Stimulated activated CD4-positive, alpha-beta T cell treated with anti-CD3 and anti-CD28 coated beads, Interleukin-15, amount 100 ng/mL, for 1 hour (primary cell): ENCODE results near the gene RMC1.
"Not testable (repeated sequence)": the region's sequence is repeated elsewhere in the genome, so short reads cannot be mapped to it uniquely, and the experiment has no call there.

Experiments used
- DNase-seq, 2 donors: peaks; one replicate each; pipeline ENCODE4 v3.0.0-alpha.2; 2020; ENCODE audit warnings: low read depth in 1 of 2, low spot score in 1 of 2

Gene RMC1

DNA sequence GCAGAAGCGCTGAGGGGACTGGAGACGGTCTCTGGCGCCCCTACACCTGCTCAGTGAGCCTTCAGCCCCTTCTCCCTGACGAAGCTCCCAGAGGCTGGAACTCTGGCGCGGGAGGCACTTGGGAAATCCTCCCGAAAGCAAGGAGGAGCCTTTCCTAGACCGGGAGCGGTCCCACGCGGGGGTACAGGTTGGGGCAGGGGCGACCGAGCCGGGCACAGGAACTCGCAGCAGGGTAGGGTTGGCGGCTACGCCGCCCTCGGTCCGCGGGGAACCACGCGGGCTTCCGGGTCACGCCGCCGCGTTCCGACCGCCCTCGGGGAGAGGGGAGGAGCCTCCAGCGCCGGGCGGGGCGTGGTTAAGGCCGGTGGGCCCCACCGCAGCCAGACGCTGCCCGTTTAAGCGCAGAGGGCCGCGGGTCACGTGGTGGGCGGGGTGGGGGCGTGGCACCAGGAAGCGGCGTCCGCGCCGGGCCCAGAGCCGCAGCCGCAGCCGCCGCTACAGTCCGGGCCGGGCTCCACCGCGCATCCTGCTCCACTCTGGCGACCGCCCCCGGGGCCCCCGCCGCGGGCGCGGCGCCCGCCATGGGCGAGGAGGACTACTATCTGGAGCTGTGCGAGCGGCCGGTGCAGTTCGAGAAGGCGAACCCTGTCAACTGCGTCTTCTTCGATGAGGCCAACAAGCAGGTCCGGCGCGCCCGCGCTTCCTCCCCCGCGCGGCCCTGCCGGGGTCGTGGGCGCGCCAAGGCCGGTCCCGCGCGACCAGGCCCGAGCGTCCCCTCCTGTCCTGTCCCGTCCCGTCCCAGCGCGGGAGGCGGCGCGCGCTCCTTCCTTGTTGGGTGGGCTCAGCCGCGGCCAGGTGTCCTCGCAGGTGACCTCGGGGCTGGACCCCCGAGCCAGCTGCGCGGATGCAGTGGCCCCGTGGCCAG is at the start of gene RMC1:
Gene RMC1 (plus strand): TSS at position 474 of the 925 bp plus-strand sequence. CDS start 108 bp downstream, at position 582.
- peak; percentile 98 to 99 for DNase-seq

DNA sequence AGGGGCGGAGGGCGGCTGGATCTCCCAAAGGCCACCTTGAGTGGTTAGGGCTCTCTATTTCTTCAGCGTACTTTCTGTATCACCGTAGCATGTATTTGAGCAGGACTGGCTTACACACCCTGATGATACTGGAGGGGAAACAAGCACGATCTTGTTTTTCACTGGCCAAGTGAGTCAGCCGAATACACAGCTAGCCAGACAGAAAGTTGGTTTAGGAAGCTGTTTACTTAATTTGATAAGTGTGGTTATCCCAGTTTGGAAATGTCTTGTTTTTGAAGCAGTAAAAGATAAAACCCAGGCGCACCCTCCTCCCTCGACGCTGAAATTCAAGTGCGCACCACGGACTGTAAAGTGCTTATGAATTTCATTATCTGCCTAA is 49.6 kb upstream of the RMC1 start:
- no peak for DNase-seq

DNA sequence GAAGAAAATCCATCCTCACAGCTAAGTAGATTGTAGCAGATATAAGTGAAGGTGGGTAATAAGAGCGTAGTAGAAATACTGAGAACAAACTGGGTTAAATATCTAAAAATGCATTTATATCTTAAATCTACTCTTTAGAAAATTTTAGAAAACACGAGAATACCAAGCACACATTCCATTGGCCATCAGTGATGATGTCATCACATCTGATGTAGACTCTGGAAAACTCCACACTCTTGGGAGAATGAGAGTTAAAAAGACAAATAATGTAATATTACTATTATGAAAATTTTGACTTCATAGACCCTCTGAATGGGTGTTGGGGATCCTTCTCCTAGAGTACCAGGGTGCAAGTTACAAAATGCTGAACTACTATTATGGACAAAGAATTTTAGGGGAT is 46.5 kb upstream of the RMC1 start:
- no peak for DNase-seq

DNA sequence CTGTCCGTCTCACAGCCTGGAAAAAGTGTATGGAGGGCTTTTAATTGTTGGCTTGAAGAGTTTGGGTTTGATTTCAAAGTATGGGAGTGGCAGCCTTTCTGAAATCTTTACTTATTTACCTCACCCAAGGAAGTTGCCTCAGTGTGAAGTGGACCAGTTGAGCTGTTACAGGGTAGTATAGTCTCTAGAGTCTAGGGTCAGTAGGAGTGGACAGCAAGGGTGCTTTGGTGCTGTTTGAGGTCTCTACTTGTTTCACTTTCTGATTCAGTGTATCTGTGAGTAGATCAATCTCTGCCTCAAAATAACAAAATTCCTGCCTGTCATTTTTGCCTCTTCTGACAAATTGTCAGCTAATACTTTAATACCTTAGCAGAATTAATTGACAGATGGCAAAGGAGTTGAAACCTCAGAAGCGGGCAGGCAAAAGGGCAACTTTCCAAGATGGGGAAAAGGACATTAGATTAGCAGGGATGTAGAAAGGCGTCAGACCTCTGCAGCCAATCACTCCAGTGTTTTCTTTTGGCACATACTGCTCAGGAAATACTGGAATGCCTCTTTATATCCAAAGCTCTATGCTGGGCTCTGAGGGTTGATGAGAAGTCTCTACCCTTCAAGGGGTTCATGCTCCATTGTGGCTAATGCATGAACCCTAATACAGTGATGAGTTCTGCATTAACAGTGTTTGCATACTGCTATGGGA is 44.3 kb upstream of the RMC1 start:
- no peak for DNase-seq

DNA sequence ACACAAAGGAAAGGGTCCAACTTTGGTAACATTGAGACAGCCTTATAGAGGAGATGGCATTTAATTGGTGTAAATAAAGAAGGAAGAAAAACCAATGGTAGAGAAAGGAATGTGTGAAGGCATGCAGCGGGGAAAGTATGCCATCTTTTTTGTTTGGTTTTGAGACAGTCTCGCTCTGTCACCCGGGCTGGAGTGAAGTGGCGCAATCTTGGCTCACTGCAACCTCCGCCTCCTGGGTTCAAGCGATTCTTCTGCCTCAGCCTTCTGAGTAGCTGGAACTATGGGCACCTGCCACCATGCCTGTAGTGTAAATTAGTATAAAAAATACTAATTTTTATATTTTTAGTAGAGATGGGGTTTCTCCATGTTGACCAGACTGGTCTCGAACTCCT is 43.8 kb upstream of the RMC1 start:
- no peak for DNase-seq

DNA sequence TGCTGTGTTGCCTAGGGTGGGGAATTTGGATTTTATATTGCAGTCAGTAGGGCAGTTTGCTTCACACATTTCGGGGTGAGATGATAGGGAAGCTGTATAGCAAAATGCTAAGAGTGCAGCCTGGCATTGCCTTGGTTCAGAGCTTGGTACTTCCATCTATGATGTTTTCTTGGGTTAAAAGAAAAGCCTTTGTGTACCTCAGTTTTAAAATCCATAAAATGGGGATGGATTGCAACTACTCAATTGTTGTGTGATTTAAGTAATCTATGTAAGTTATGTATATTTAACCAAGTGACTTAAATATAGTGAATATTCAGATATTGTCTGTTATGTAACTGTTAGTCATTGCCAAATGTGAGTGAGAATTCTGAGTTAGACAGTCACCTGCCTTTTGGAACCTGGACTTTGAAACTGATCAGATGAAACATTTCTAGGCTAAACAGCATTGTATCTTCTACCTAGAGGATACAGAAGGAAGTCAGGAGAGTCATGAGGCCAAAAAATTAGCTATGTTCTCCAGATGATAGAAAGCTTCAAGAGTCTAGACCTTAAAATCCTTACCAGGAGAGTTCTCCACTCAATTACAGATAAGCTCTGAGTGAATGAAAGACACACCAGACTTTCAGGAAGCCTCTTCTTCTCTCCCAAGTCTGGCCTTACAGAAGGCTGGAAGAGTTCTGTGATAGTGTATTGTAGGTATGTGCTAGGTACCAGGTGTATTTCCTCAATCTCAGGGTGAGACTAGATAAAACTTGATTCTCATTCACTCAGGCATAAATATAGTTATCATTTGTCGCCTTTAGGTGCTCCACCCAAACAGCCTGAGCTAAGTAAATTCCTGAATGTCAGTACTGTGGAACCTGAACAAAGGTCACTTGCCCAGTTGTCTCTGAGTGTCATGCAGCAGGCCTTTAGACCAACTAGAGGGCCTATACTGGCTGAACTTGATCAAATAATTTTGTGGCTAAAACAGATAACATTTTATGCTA is 42.7 kb upstream of the RMC1 start:
- DNase-seq = no peak

DNA sequence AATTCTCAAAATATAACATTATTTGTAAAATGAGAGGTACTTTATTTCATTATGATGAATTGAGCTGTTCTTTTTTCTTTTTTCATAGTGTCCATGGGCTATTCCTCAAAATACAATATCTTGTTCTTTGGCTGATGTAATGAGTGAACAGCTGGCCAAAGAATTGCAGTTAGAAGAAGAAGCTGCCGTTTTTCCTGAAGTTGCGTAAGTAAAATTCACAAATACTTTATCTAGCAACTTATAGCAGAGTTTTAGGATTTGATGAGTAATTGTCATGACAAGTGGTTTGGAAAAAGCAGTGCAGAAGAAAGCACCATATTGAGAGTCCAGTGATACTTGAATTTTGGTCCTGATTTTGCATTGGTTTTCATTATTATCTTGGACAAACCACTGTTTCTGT is 40.4 kb upstream of the RMC1 start:
- no peak for DNase-seq

DNA sequence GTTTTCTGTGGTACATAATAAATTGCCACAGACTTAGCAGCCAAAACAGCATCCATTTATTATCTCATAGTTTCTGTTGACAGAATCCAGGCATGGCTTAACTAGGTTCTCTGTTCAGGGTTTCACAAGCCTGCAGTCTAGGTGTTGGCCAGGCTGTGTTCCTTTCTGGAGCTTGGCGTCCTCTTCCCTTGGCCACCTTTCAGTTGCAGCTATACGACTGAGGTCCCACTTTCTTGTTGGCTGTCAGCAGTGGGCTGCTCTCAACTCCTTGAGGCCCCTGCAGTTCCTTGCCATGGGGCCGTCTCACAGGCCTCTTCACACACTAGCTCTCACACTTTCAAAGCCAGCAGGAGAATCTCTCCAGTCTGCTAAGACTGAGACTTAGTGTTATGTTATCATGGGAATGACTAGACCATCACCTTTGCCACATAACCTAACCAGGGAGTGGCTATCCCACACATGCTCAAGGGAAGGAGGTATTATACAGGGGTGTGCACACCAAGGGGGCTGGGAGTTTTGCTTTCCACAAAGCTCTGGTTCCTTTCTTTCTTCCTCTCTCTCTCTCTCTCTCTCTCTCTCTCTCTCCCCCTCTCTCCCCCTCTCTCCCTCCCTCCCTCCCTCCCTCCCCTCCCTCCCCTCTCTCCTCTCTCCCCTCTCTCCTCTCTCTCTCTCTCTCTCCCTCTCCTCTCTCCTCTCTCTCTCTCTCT is 34.4 kb upstream of the RMC1 start:
- no peak for DNase-seq

DNA sequence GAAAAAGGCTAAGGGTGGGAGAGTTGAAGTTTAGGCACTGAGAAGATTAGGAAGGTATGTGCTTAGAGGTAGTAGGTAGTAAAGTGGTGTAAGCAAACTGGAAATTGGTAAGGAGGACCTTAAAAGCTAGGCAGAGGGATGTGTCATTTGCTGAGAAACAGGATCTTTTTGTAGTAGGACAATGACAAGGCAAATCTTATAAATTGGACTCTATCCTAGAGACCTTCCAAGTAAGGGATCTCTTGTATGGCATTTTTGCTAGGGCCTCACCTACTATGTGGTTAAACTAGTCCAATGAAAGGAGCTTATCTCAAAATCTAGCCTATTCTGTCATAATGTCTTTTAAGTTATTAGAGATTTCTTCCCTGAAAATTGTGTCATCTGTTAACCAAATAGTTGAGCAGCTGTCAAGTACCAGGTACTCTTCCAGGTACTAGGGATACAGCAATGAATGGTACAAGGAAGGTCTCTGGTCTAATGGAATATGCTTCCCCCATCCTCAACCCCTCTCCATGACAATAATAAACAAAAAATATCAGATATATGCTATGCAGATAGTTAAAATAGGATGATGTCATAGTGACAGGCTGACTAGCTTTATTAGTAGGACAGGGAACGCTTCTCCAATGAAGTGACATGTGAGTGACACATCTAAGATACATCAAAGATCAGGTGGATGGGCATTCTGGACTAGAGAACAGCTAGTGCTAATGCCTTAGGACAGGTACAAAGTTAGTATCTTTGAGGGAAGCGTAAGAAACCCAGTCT is 32.5 kb upstream of the RMC1 start:
- no peak for DNase-seq

DNA sequence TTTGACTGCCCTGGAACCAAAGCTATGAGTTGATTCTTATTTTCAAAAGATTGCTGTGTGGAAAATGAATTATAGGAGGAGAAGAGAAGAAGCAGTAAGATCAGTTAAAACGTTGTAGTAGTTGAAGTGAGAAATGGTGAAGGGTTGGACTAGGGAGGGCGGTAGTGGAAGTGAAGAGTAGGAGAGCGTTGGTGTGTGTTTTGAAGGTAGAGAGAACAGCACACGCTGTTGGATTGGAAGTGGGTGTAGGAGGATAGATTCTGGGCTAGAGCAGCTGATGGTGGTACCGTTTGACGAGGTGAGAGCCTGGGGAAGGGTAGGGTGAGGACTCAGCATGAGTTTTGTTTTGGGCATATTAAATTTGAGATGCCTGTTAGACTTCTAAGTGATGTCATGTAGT is 31.8 kb upstream of the RMC1 start:
- DNase-seq = no peak

DNA sequence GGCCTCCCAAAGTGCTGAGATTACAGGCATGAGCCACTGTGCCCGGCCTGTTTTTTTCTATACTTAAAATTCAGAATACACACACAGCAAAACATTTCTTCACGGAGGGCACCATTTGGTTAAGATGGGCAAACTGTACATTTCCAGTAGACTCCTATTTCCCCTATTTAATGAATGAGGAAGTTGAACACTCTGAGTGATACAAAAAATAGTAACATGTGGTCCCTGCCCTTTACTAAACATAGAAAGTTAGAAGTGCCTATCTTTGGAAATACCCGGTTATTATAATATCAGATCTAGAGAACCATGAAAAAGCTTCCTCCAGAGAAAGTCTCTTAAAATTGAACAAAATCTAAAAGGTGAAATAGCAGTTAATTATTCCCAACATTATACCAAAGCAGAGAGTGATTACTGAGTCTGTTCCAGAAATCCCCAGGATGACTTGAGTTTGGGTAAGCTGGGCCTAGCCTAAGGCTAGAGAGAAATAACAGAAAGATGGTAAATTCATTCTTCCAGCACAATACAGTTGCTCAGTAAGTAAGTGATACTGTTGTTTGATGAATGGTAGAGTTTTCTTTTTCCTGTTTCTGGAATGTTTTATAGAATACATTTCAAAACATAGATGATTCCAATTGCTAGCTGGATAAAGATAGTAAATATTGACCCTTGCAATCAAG is 23.3 kb upstream of the RMC1 start:
- no peak for DNase-seq

DNA sequence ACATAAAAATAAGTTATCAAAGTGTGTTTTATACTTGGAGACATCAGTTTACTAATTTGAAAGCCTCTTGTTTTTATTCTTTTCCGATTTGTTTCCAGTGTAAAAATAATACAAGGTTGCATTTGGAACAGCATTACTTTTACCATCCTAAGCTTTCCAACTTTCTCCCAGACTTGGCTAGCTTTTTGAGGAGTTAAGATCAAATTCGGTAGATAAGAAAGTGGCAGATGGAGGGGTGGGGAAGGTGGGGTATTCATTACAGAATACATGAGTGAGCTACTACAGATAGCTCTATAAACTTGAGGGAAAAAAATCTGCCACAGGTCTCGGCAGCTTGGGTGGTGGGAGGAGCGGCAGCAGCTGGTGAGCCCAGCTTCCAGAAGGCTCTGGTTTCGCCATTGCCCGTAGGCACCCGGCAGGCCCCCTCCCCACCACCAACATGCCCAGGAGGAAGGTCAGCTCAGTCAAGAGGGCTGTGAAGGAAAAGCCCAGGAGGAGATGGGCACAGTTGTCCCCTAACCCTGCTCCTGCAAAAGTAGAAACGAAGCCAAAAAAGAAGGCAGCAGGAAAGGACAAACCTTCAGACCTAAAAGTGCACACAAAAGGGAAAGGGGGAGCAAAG is 18.6 kb upstream of the RMC1 start:
- DNase-seq = no peak

DNA sequence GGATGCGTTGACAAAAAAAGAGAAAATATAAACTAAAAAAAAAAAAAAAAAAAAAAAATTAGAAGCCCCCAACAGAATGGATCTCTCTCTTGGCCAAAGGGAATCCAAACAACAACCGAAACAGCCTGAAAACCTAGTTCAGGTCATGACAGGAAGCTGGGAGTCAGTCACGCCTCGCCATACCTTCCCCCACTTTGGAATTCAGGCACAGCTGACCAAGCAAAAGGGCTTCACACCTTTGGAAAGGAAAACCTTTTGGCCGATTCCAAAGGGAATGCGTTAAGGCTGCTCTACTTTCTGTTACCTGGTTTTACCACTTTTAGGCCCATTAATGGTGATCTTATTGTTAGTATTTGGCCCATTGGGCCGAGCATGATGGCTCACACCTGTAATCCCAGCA is 17.9 kb upstream of the RMC1 start:
- DNase-seq = no peak

DNA sequence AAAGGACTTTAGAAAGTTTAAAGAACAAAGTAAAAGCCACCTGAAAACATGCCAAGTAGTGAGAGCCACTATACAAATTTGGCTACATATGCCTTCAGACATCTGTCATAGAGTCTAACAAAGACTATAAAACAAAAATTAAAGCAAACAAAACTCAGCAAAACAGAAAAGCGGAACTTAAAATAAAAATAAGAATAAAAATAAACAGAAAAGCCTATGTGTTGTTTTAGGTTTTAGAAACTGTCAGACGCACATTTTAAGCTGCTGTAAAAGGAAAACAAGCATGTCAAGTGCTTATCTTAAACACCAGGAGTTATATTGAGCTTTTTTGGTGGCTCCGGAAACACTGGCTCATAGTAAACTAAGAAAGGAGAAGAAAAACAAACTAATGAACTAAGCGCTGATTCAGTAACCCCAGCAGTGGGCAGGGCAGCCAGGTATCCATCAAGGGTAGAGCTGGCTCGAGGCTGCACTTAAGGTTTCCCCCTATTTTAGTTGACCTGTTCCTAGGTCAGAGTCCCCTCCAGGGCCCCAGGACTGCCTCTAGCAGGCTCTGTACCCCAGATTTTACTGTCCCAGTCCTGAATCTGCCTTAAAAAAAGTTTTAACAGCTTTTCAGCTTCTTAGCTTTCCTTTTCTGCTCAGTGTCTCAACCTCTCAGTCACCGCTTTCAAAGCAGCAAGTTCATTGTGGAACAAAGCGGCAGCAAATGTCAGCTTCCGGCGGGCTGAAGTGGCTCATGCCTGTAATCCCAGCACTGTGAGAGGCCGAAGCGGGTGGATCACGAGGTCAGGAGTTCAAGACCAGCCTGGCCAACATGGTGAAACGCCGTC is 15.4 kb upstream of the RMC1 start:
- DNase-seq = peak in 1 of 2 donors; percentile 13

DNA sequence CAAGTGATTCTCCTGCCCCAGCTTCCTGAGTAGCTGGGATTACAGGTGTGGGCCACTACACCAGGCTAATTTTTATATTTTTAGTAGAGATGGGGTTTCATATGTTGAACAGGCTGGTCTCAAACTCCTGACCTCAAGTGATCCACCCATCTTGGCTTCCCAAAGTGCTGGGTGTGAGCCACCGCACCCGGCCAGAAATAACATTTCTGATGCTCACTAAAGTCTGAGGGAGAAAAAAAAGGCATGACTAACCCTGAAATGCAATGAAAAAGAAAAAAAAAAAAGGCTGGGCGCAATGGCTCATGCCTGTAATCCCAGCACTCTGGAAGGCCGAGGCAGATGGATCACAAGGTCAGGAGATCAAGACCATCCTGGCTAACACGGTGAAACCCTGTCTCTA is 13.7 kb upstream of the RMC1 start:
- DNase-seq = not testable (repeated sequence)

DNA sequence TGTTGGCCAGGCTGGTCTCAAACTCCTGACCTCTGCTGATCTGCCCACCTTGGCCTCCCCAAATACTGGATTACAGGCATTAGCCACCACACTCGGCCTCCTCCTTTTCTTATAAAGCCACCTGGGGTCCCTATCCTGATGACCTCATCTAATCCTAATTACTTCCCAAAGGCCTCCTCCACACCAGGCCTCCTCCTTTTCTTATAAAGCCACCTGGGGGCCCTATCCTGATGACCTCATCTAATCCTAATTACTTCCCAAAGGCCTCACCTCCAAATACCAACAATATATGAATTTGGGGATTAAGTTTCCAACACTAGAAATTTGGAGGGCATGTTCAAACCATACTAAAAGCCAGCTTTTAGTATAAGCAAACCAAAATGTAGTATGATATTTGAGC is 9.7 kb upstream of the RMC1 start:
- no peak for DNase-seq

DNA sequence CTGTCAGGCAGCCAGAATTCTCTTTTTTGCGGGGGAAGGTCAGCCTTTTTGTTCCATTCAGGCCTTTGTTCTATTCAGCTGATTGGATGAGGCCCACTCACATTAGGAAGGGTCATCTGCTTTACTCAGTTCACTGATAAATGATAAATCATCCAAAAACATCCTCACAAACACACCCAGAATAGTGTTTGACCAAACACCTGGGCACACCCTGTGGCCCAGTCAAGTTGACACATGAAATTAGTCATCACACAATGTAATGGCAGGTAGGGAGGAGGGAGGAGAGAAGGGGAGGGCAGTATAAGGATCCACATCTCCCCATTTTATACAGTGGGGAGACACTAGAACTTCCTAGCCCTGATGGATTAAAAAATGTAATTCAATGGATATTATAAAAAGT is 8.3 kb upstream of the RMC1 start:
- DNase-seq = no peak
